ENCODE results near the gene FAM163A.

Gene FAM163A

DNA sequence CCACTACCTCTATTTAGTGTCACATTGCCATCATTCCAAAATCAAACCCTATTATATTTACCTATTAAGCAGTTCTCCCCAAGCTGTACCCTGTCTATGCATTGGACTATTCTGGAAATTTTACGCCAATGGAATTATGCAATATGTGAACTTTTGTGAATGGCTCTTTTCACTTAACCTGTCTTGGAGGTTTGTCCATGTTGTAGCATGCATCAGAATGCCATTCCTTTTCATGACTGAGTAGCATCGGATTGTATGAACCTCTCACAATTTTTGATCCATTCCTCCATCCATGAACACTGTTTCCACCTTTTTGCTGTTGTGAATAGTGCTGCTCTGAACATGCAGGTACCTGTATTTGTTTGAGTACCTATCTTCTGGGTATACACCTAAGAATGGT lies 33.7 kb downstream of the FAM163A start:
- Histone ChIP-seq H3K18ac (ENCODE audit: low read length) (no peak overlapping the region), H3K27ac (ENCODE audit: low read depth, low read length) (no peak overlapping the region), H3K4me1 (ENCODE audit: control insufficient read depth, low read depth, low read length) (no peaks in the 10 kb centered on the region), H2BK5ac (ENCODE audit: low read length) (no peak overlapping the region), H2BK120ac (ENCODE audit: low read depth, low read length) (no peak overlapping the region), H4K8ac (ENCODE audit: low read depth, low read length) (no peak overlapping the region), H3K36me3 (ENCODE audit: control insufficient read depth, insufficient read depth, low read length) (no peaks in the 10 kb centered on the region), H2AK5ac (ENCODE audit: low read length) (no peak overlapping the region), H3K79me1 (ENCODE audit: low read length) (no peaks in the 10 kb centered on the region), H4K5ac (ENCODE audit: low read length) (no peak overlapping the region), H3K56ac (ENCODE audit: low read length) (no peak overlapping the region), H2BK15ac (replicated peaks; ENCODE audit: low read depth) (no peak overlapping the region), H3K4ac (ENCODE audit: low read depth, low read length) (no peak overlapping the region), H3K4me2 (ENCODE audit: low read length) (no peak overlapping the region), H3K79me2 (ENCODE audit: control insufficient read depth, insufficient read depth, low read length) (no peaks in the 10 kb centered on the region), H3K27me3 (ENCODE audit: insufficient read depth, low read length, poor library complexity) (no peaks in the 10 kb centered on the region), H3K4me3 (ENCODE audit: low read length) (no peak overlapping the region), H3K9ac (ENCODE audit: low read length) (no peak overlapping the region), H3K23ac (ENCODE audit: low read length) (no peak overlapping the region)
- no CpG with 5 or more reads among the region's 2 CpGs for WGBS (ENCODE audit: extremely low coverage, insufficient coverage, low lambda C conversion rate)
- DNase-seq: no peak

DNA sequence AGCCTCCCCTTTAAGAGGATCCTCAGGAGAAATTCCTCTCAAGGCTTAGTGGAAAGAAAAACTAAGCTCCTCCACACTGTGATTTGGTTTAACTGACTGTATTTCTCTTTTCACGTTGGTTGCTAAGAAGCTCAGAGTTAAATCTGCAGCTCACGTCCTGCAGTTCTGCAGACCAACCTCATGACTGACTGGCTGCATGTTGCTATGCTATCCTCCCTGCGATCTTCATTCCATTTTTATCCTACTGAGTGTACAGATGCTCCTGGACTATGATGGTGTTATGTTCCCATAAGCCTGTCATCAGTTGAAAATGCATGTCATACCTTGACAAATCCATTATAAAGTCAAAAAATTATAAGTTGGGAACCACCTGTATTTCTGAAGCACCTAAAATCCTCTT lies 34.6 kb downstream of the FAM163A start:
- DNase-seq: no peak
- no peak overlapping the region for H2AK5ac ChIP-seq (ENCODE audit: low read length)

DNA sequence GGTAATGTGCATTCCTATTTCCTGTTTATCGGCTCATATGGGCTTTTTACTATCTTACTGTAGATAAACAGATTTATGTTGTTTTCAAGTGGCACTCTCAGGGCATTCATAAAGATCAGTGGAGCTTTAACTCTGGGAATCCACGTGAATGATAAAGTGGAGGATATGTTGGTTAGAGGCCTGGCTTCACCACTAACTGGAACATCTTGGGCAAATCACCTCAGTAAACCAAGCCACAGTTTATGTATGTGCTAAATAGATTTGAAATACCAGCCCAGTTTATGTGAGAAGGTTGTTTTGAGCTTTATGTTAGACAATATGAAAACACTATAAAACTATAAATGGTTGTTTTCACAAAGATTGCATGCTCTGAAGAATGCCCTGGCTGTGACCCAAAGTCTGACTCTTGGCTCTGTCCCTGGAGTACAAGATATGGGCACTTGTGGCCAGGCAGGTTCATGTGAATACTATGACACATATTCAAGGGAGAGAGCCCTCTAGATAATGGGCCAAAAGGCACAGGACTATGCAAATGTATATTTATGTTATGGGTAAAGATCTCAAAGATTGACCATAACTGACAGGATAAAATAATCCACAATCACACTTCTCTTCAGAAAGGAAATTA lies 36.7 kb downstream of the FAM163A start:
- Histone ChIP-seq H3K4me1 (ENCODE audit: control insufficient read depth, low read depth, low read length) (no peaks in the 10 kb centered on the region), H3K4me2 (ENCODE audit: low read length) (no peak overlapping the region), H3K27ac (ENCODE audit: low read depth, low read length) (no peak overlapping the region), H3K36me3 (ENCODE audit: control insufficient read depth, insufficient read depth, low read length) (no peaks in the 10 kb centered on the region), H3K79me1 (ENCODE audit: low read length) (no peaks in the 10 kb centered on the region), H2BK120ac (ENCODE audit: low read depth, low read length) (no peak overlapping the region), H3K9ac (ENCODE audit: low read length) (no peak overlapping the region), H3K23ac (ENCODE audit: low read length) (no peak overlapping the region), H3K27me3 (ENCODE audit: insufficient read depth, low read length, poor library complexity) (no peaks in the 10 kb centered on the region), H3K4ac (ENCODE audit: low read depth, low read length) (no peak overlapping the region), H4K5ac (ENCODE audit: low read length) (no peak overlapping the region), H3K79me2 (ENCODE audit: control insufficient read depth, insufficient read depth, low read length) (no peaks in the 10 kb centered on the region), H2BK5ac (ENCODE audit: low read length) (no peak overlapping the region), H4K8ac (ENCODE audit: low read depth, low read length) (no peak overlapping the region), H3K4me3 (ENCODE audit: low read length) (no peak overlapping the region), H3K18ac (ENCODE audit: low read length) (no peak overlapping the region), H2AK5ac (ENCODE audit: low read length) (no peak overlapping the region), H3K56ac (ENCODE audit: low read length) (no peak overlapping the region), H2BK15ac (replicated peaks; ENCODE audit: low read depth) (no peak overlapping the region)
- WGBS (ENCODE audit: extremely low coverage, insufficient coverage, low lambda C conversion rate): no CpG with 5 or more reads among the region's 2 CpGs
- no peak for DNase-seq

More for the DNA sequence above, 34.6 kb downstream of the FAM163A start:
- Histone ChIP-seq H3K4me2 (ENCODE audit: low read length) (no peak overlapping the region), H3K9ac (ENCODE audit: low read length) (no peak overlapping the region), H4K5ac (ENCODE audit: low read length) (no peak overlapping the region), H2BK5ac (ENCODE audit: low read length) (no peak overlapping the region), H3K36me3 (ENCODE audit: control insufficient read depth, insufficient read depth, low read length) (no peaks in the 10 kb centered on the region), H4K8ac (ENCODE audit: low read depth, low read length) (no peak overlapping the region), H3K18ac (ENCODE audit: low read length) (no peak overlapping the region), H3K4ac (ENCODE audit: low read depth, low read length) (no peak overlapping the region), H2BK15ac (replicated peaks; ENCODE audit: low read depth) (no peak overlapping the region), H3K4me3 (ENCODE audit: low read length) (no peak overlapping the region), H2BK120ac (ENCODE audit: low read depth, low read length) (no peak overlapping the region), H3K27ac (ENCODE audit: low read depth, low read length) (no peak overlapping the region), H3K4me1 (ENCODE audit: control insufficient read depth, low read depth, low read length) (no peaks in the 10 kb centered on the region), H3K27me3 (ENCODE audit: insufficient read depth, low read length, poor library complexity) (no peaks in the 10 kb centered on the region), H3K56ac (ENCODE audit: low read length) (no peak overlapping the region), H3K79me2 (ENCODE audit: control insufficient read depth, insufficient read depth, low read length) (no peaks in the 10 kb centered on the region), H3K23ac (ENCODE audit: low read length) (no peak overlapping the region), H3K79me1 (ENCODE audit: low read length) (no peaks in the 10 kb centered on the region)
- WGBS (ENCODE audit: extremely low coverage, insufficient coverage, low lambda C conversion rate): no CpG with 5 or more reads among the region's 3 CpGs

DNA sequence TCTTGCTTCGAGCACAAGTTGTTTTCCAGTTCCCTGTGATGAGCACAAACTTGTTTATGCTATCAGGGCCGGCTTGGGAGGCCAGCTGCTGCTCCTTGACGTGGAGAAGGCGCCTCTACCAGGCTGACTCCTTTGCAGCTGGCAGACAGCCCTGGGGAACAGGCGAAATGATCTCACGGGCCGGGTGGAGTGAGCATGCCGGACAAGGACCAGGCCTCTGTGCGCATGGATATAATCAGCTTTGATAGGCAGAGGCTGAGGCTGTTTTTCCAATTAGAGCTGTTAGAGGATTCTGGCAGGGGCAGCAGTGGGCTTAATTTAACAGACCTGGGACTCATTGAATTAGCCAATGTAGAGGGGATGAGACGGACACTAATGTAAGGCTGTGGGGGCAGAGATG lies 38.9 kb downstream of the FAM163A start:
- WGBS (ENCODE audit: extremely low coverage, insufficient coverage, low lambda C conversion rate): no CpG with 5 or more reads among the region's 10 CpGs
- no peaks in the 10 kb centered on the region for H3K27me3 ChIP-seq (ENCODE audit: insufficient read depth, low read length, poor library complexity)
- no peak overlapping the region for H3K4me3 ChIP-seq (ENCODE audit: low read length)

DNA sequence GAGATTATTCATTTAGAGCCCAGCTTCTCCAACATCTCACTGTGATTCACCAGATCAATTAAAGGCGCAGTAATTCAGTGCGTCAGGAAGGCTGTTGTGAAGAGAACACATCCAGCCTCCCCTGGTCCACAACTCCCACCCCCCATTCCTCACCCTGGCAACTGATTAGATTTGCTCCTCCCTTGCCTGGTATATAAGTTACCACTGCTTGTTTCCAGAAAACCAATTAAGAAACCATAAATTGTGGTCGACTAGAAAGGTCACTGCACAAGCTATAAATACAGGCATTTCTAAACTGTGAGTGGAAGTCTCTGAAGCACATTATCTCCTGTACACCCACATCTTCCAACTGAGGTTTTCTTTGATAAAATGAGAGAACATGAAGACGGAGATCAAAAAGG lies 41.9 kb downstream of the FAM163A start:
- no peak for DNase-seq
- Histone ChIP-seq H2BK120ac (ENCODE audit: low read depth, low read length) (no peak overlapping the region), H3K79me2 (ENCODE audit: control insufficient read depth, insufficient read depth, low read length) (no peaks in the 10 kb centered on the region), H3K4me1 (ENCODE audit: control insufficient read depth, low read depth, low read length) (peaks cover 2% of the 10 kb centered on the region), H3K27me3 (ENCODE audit: insufficient read depth, low read length, poor library complexity) (no peaks in the 10 kb centered on the region), H3K18ac (ENCODE audit: low read length) (no peak overlapping the region), H3K9ac (ENCODE audit: low read length) (no peak overlapping the region), H4K8ac (ENCODE audit: low read depth, low read length) (no peak overlapping the region), H3K4me2 (ENCODE audit: low read length) (no peak overlapping the region), H3K79me1 (ENCODE audit: low read length) (no peaks in the 10 kb centered on the region), H3K36me3 (ENCODE audit: control insufficient read depth, insufficient read depth, low read length) (no peaks in the 10 kb centered on the region), H3K27ac (ENCODE audit: low read depth, low read length) (no peak overlapping the region), H3K23ac (ENCODE audit: low read length) (no peak overlapping the region), H3K4ac (ENCODE audit: low read depth, low read length) (no peak overlapping the region), H2BK15ac (replicated peaks; ENCODE audit: low read depth) (no peak overlapping the region), H4K5ac (ENCODE audit: low read length) (no peak overlapping the region), H2BK5ac (ENCODE audit: low read length) (no peak overlapping the region), H2AK5ac (ENCODE audit: low read length) (no peak overlapping the region), H3K56ac (ENCODE audit: low read length) (no peak overlapping the region), H3K4me3 (ENCODE audit: low read length) (no peak overlapping the region)
- WGBS (ENCODE audit: extremely low coverage, insufficient coverage, low lambda C conversion rate): no CpG with 5 or more reads among the region's 4 CpGs

More for the DNA sequence above, 38.9 kb downstream of the FAM163A start:
- Histone ChIP-seq H2BK120ac (ENCODE audit: low read depth, low read length) (no peak overlapping the region), H3K23ac (ENCODE audit: low read length) (no peak overlapping the region), H4K8ac (ENCODE audit: low read depth, low read length) (no peak overlapping the region), H3K4me2 (ENCODE audit: low read length) (no peak overlapping the region), H3K18ac (ENCODE audit: low read length) (no peak overlapping the region), H2AK5ac (ENCODE audit: low read length) (no peak overlapping the region), H4K5ac (ENCODE audit: low read length) (no peak overlapping the region), H2BK15ac (replicated peaks; ENCODE audit: low read depth) (no peak overlapping the region), H3K4ac (ENCODE audit: low read depth, low read length) (no peak overlapping the region), H3K27ac (ENCODE audit: low read depth, low read length) (no peak overlapping the region), H3K4me1 (ENCODE audit: control insufficient read depth, low read depth, low read length) (no peaks in the 10 kb centered on the region), H3K56ac (ENCODE audit: low read length) (no peak overlapping the region), H3K79me2 (ENCODE audit: control insufficient read depth, insufficient read depth, low read length) (no peaks in the 10 kb centered on the region), H3K9ac (ENCODE audit: low read length) (no peak overlapping the region), H2BK5ac (ENCODE audit: low read length) (no peak overlapping the region), H3K36me3 (ENCODE audit: control insufficient read depth, insufficient read depth, low read length) (no peaks in the 10 kb centered on the region), H3K79me1 (ENCODE audit: low read length) (no peaks in the 10 kb centered on the region)
- no peak for DNase-seq

DNA sequence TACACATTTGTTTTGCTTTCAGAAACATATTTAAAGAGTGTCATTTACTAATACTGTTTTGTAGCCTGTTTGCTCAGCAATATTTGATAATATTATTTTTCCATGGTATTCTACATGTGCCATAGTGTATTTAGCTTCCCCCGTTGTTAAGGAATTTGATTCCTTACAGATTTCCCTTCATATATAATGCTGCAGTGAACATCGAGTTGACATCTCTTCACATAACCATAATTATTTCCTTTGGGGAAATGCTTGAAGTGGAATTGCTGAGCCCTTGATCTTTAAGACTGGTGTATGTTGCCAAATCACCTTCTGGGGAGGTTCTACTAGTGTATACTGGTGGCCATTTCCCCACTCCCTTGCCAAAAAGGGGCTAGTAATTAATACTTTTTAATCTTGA lies 42.6 kb downstream of the FAM163A start:
- no peaks in the 10 kb centered on the region for H3K79me2 ChIP-seq (ENCODE audit: control insufficient read depth, insufficient read depth, low read length)
- no peak overlapping the region for H4K8ac ChIP-seq (ENCODE audit: low read depth, low read length)
- no peak overlapping the region for H2BK5ac ChIP-seq (ENCODE audit: low read length)
- no peak overlapping the region for H3K4me2 ChIP-seq (ENCODE audit: low read length)
- H3K27ac ChIP-seq (ENCODE audit: low read depth, low read length): no peak overlapping the region
- H2BK15ac ChIP-seq (replicated peaks; ENCODE audit: low read depth): no peak overlapping the region
- H3K56ac ChIP-seq (ENCODE audit: low read length): no peak overlapping the region
- H3K4me3 ChIP-seq (ENCODE audit: low read length): no peak overlapping the region
- DNase-seq: no peak
- no peak overlapping the region for H2AK5ac ChIP-seq (ENCODE audit: low read length)
- H3K4me1 ChIP-seq (ENCODE audit: control insufficient read depth, low read depth, low read length): peaks cover 2% of the 10 kb centered on the region
- no peaks in the 10 kb centered on the region for H3K36me3 ChIP-seq (ENCODE audit: control insufficient read depth, insufficient read depth, low read length)
- no peak overlapping the region for H3K9ac ChIP-seq (ENCODE audit: low read length)
- no CpG with 5 or more reads among the region's 2 CpGs for WGBS (ENCODE audit: extremely low coverage, insufficient coverage, low lambda C conversion rate)
- H3K18ac ChIP-seq (ENCODE audit: low read length): no peak overlapping the region
- no peaks in the 10 kb centered on the region for H3K79me1 ChIP-seq (ENCODE audit: low read length)
- H4K5ac ChIP-seq (ENCODE audit: low read length): no peak overlapping the region
- H3K27me3 ChIP-seq (ENCODE audit: insufficient read depth, low read length, poor library complexity): no peaks in the 10 kb centered on the region
- no peak overlapping the region for H2BK120ac ChIP-seq (ENCODE audit: low read depth, low read length)
- no peak overlapping the region for H3K23ac ChIP-seq (ENCODE audit: low read length)
- H3K4ac ChIP-seq (ENCODE audit: low read depth, low read length): no peak overlapping the region

Measured in mesendoderm (in vitro differentiated cells).